Breast epithelium (tissue), 3 donors: ENCODE data around the gene ACO2.

Experiments used
- CTCF ChIP-seq, 3 donors: fragments of 450-650 bp; IDR thresholded peaks; one replicate each; pipeline ENCODE4 v1.5.1; 2016 to 2017; ENCODE audit warnings: antibody characterized with exemption in 3 of 3, mild to moderate bottlenecking in 3 of 3, moderate library complexity in 3 of 3
- POLR2A ChIP-seq: fragments of 450-650 bp; IDR thresholded peaks from one replicate; pipeline ENCODE4 v1.6.1; 2016; ENCODE audit warnings: antibody characterized with exemption, mild to moderate bottlenecking, moderate library complexity
- POLR2AphosphoS5 ChIP-seq, 3 donors: sonication (generic); formaldehyde crosslinking; IDR thresholded peaks; one replicate each; pipeline ENCODE4 v1.6.1; 2017; ENCODE audit warnings: antibody characterized with exemption in 3 of 3

GRCh38 chr22:41573677-41574076 lies 104.8 kb downstream of the ACO2 start:
- TF ChIP-seq CTCF (IDR thresholded peaks at IDR 0.05) (no peak), POLR2A (no peak), POLR2AphosphoS5 (IDR thresholded peaks at IDR 0.05) (no peak)
